Left ventricle myocardium inferior (tissue), 1 donor: Measurements from ENCODE around the gene PEX7. TPM values are rescaled to one million over a fixed set of nuclear protein-coding genes. Genes with fewer than 3 reads are reported as not detected.
"Not testable (repeated sequence)": the region's sequence is repeated elsewhere in the genome, so short reads cannot be mapped to it uniquely, and the experiment has no call there.

Experiments used
- DNase-seq: peaks from one replicate; pipeline ENCODE4 v3.0.0-alpha.2; 2020
- H3K27ac ChIP-seq: fragments of 200-600 bp; replicated peaks from 2 replicates; pipeline ENCODE4 v1.8.0; 2021
- H3K27me3 ChIP-seq: fragments of 200-600 bp; 2 replicates; pipeline ENCODE4 v1.8.0; 2021; ENCODE audit warnings: low read depth
- H3K36me3 ChIP-seq: fragments of 200-600 bp; 2 replicates; pipeline ENCODE4 v1.8.0; 2021
- H3K4me1 ChIP-seq: fragments of 200-600 bp; 2 replicates; pipeline ENCODE4 v1.8.0; 2021
- H3K4me3 ChIP-seq: fragments of 200-600 bp; 2 replicates; pipeline ENCODE4 v1.8.0; 2021; ENCODE audit warnings: mild to moderate bottlenecking, moderate library complexity
- H3K9me3 ChIP-seq: fragments of 200-600 bp; replicated peaks from 2 replicates; pipeline ENCODE4 v1.8.0; 2021
- CTCF ChIP-seq: fragments of 200-600 bp; IDR thresholded peaks from 2 replicates; pipeline ENCODE4 v1.8.0; 2021; ENCODE audit warnings: antibody characterized with exemption, mild to moderate bottlenecking, borderline replicate concordance
- intact Hi-C: fragments of 100-400 bp; cut with micrococcal nuclease; formaldehyde crosslinking; loops from one replicate; pipeline ENCODE4 v1.11.0; 2022
- total RNA-seq: library from RNA; stranded (reverse); fragmentation: NEBNext Ultra II Directional; extraction: Animal tissue kit (Norgen Biotek cat#: 25700); gene quantifications from one replicate; pipeline ENCODE4 v1.2.1, GENCODE V29; 2021
- donor health status: DM: no; HTN: yes; CAD: no; lungs with severe emphysema.

Gene PEX7
- total RNA-seq, 1 donor from 2014 or later, result 14.8 TPM

- TF ChIP-seq CTCF, result no peak
- no peak for DNase-seq
- no peak overlapping the region for H3K27ac ChIP-seq
- no peaks in the 10 kb centered on the region for H3K36me3 ChIP-seq
- peaks cover 9% of the 10 kb centered on the region for H3K4me1 ChIP-seq
- H3K9me3 ChIP-seq, result no peaks in the 10 kb centered on the region
- intact Hi-C loops, result no loop called here
- H3K4me3 ChIP-seq, result no peak overlapping the region
- H3K27me3 ChIP-seq, result no peaks in the 10 kb centered on the region
Measured at GRCh38 chr6:136952714-136953260, 130.4 kb downstream of the PEX7 start.

- H3K36me3 ChIP-seq, result no peaks in the 10 kb centered on the region
- TF ChIP-seq CTCF, result no peak
- no peaks in the 10 kb centered on the region for H3K27me3 ChIP-seq
- no peaks in the 10 kb centered on the region for H3K9me3 ChIP-seq
- H3K27ac ChIP-seq, result no peak overlapping the region
- no peak for DNase-seq
- H3K4me3 ChIP-seq, result no peak overlapping the region
- peaks cover 18% of the 10 kb centered on the region for H3K4me1 ChIP-seq
- intact Hi-C loops, result no loop called here
Measured at GRCh38 chr6:136955123-136955522, 132.7 kb downstream of the PEX7 start.

GRCh38 chr6:136956590-136957544 lies 134.5 kb downstream of the PEX7 start:
- H3K27me3 ChIP-seq, result no peaks in the 10 kb centered on the region
- intact Hi-C loops, result no loop called here
- no peak overlapping the region for H3K27ac ChIP-seq
- H3K36me3 ChIP-seq, result no peaks in the 10 kb centered on the region
- peaks cover 21% of the 10 kb centered on the region for H3K4me1 ChIP-seq
- TF ChIP-seq CTCF, result no peak
- H3K9me3 ChIP-seq, result no peaks in the 10 kb centered on the region
- no peak for DNase-seq
- no peak overlapping the region for H3K4me3 ChIP-seq

GRCh38 chr6:136958168-136958567 lies 135.8 kb downstream of the PEX7 start:
- no peak overlapping the region for H3K27ac ChIP-seq

GRCh38 chr6:136959471-136959891 lies 137.1 kb downstream of the PEX7 start:
- no peak overlapping the region for H3K27ac ChIP-seq
- intact Hi-C loops, result no loop called here
- no peak for DNase-seq

More at GRCh38 chr6:136958168-136958567, 135.8 kb downstream of the PEX7 start:
- H3K9me3 ChIP-seq, result no peaks in the 10 kb centered on the region
- H3K27me3 ChIP-seq, result no peaks in the 10 kb centered on the region
- H3K36me3 ChIP-seq, result no peaks in the 10 kb centered on the region
- DNase-seq, result no peak
- no peak overlapping the region for H3K4me3 ChIP-seq
- no peak for TF ChIP-seq CTCF
- intact Hi-C loops, result no loop called here
- H3K4me1 ChIP-seq, result peaks cover 28% of the 10 kb centered on the region

GRCh38 chr6:136959935-136960334 lies 137.5 kb downstream of the PEX7 start:
- H3K4me3 ChIP-seq, H3K36me3 ChIP-seq, intact Hi-C loops, H3K27me3 ChIP-seq, DNase-seq, H3K27ac ChIP-seq, H3K9me3 ChIP-seq: not testable (repeated sequence)
- peaks cover 40% of the 10 kb centered on the region for H3K4me1 ChIP-seq

More at GRCh38 chr6:136959471-136959891, 137.1 kb downstream of the PEX7 start:
- Histone ChIP-seq H3K36me3 (no peaks in the 10 kb centered on the region), H3K4me3 (no peak overlapping the region), H3K4me1 (peaks cover 38% of the 10 kb centered on the region), H3K9me3 (no peaks in the 10 kb centered on the region), H3K27me3 (no peaks in the 10 kb centered on the region)
- no peak for TF ChIP-seq CTCF
